ENCODE measurements around the gene ALDH9A1.
"Not testable (repeated sequence)": the region's sequence is repeated elsewhere in the genome, so short reads cannot be mapped to it uniquely, and the experiment has no call there.

The ALDH9A1 gene

GRCh38 chr1:165686121-165686970 lies 12.0 kb downstream of the ALDH9A1 start:
- DNase-seq, result no peak

- DNase-seq, result no peak
Measured at GRCh38 chr1:165683848-165684485, 14.4 kb downstream of the ALDH9A1 start.

GRCh38 chr1:165680773-165681172 lies 17.6 kb downstream of the ALDH9A1 start:
- DNase-seq, result not testable (repeated sequence)

GRCh38 chr1:165680303-165680702 lies 18.1 kb downstream of the ALDH9A1 start:
- no peak for DNase-seq

- DNase-seq, result no peak
Measured at GRCh38 chr1:165679282-165680036, 18.9 kb downstream of the ALDH9A1 start.

GRCh38 chr1:165678509-165678908 lies 19.9 kb downstream of the ALDH9A1 start:
- no peak for DNase-seq

- no peak for DNase-seq
Measured at GRCh38 chr1:165675794-165676193, 22.6 kb downstream of the ALDH9A1 start.

GRCh38 chr1:165674599-165674998 lies 23.8 kb downstream of the ALDH9A1 start:
- no peak for DNase-seq

GRCh38 chr1:165671526-165671925 lies 26.8 kb downstream of the ALDH9A1 start:
- no peak for DNase-seq

- no peak for DNase-seq
Measured at GRCh38 chr1:165668184-165668583, 30.2 kb downstream of the ALDH9A1 start.

GRCh38 chr1:165666152-165666825 lies 32.1 kb downstream of the ALDH9A1 start:
- DNase-seq, result no peak

GRCh38 chr1:165662186-165662585 lies 36.2 kb downstream of the ALDH9A1 start:
- no peak for DNase-seq

GRCh38 chr1:165661703-165662102 lies 36.7 kb downstream of the ALDH9A1 start:
- DNase-seq, result no peak

GRCh38 chr1:165659581-165659895 lies 38.8 kb downstream of the ALDH9A1 start:
- DNase-seq, result no peak

- DNase-seq, result not testable (repeated sequence)
Measured at GRCh38 chr1:165658766-165659580, 39.4 kb downstream of the ALDH9A1 start.

GRCh38 chr1:165650981-165651625 lies 47.3 kb downstream of the ALDH9A1 start:
- no peak for DNase-seq

- no peak for DNase-seq
Measured at GRCh38 chr1:165648919-165649572, 49.3 kb downstream of the ALDH9A1 start.

GRCh38 chr1:165647970-165648369 lies 50.4 kb downstream of the ALDH9A1 start:
- DNase-seq, result no peak

GRCh38 chr1:165647517-165647916 lies 50.8 kb downstream of the ALDH9A1 start:
- DNase-seq, result no peak

GRCh38 chr1:165645654-165646366 lies 52.6 kb downstream of the ALDH9A1 start:
- no peak for DNase-seq
